Naive B cell (primary cell): ENCODE measurements around the gene EML4. TPM values are rescaled to one million over a fixed set of nuclear protein-coding genes. Genes with fewer than 3 reads are reported as not detected.
"Not testable (repeated sequence)": the region's sequence is repeated elsewhere in the genome, so short reads cannot be mapped to it uniquely, and the experiment has no call there.

Source experiments
- ATAC-seq, 2 donors: fragments of 150-1000 bp; cut with Tn5 transposase; 2 replicates each; pipeline ENCODE4 v1.10.0; 2021; ENCODE audit warnings: low read depth in 2 of 2, mild to moderate bottlenecking in 2 of 2, moderate library complexity in 2 of 2
- DNase-seq: peaks from one replicate; pipeline ENCODE4 v3.0.0; 2022
- H3K27ac Mint-ChIP-seq, 6 donors: one replicate each; pipeline ENCODE4 v1.8.0; 2020 to 2022; ENCODE audit warnings: mild to moderate bottlenecking in 6 of 6, mixed read lengths in 6 of 6, moderate library complexity in 5 of 6, inconsistent platforms in 2 of 6
- H3K27me3 Mint-ChIP-seq, 3 donors: one replicate each; pipeline ENCODE4 v1.8.0; 2021 to 2022; ENCODE audit warnings: mixed read lengths in 3 of 3, mild to moderate bottlenecking in 1 of 3
- H3K36me3 Mint-ChIP-seq, 2 donors: one replicate each; pipeline ENCODE4 v1.8.0; 2020 to 2022; ENCODE audit warnings: mixed read lengths in 2 of 2, inconsistent platforms in 1 of 2, mild to moderate bottlenecking in 1 of 2
- H3K4me1 Mint-ChIP-seq, 3 donors: one replicate each; pipeline ENCODE4 v1.8.0; 2020 to 2022; ENCODE audit warnings: mixed read lengths in 3 of 3, inconsistent platforms in 1 of 3, mild to moderate bottlenecking in 1 of 3, moderate library complexity in 1 of 3
- H3K4me3 Mint-ChIP-seq, 8 donors: one replicate each; pipeline ENCODE4 v1.8.0; 2020 to 2022; ENCODE audit warnings: mild to moderate bottlenecking in 8 of 8, mixed read lengths in 8 of 8, moderate library complexity in 8 of 8, inconsistent platforms in 2 of 8
- H3K9me3 Mint-ChIP-seq, 7 donors: one replicate each; pipeline ENCODE4 v1.8.0; 2020 to 2022; ENCODE audit warnings: mixed read lengths in 7 of 7, mild to moderate bottlenecking in 5 of 7, inconsistent platforms in 2 of 7, moderate library complexity in 1 of 7
- polyA plus RNA-seq, 6 donors: library from polyadenylated mRNA; unstranded; fragments of 300-500 nt; fragmentation: Illumina TruSeq; gene quantifications; one replicate each; pipeline ENCODE4 v1.2.3, GENCODE V29; 2021; ENCODE audit warnings: low read depth in 6 of 6

Gene EML4
- polyA plus RNA-seq, 6 donors from 2014 or later: 33.3 to 77.6 (median 62.5) TPM

DNA sequence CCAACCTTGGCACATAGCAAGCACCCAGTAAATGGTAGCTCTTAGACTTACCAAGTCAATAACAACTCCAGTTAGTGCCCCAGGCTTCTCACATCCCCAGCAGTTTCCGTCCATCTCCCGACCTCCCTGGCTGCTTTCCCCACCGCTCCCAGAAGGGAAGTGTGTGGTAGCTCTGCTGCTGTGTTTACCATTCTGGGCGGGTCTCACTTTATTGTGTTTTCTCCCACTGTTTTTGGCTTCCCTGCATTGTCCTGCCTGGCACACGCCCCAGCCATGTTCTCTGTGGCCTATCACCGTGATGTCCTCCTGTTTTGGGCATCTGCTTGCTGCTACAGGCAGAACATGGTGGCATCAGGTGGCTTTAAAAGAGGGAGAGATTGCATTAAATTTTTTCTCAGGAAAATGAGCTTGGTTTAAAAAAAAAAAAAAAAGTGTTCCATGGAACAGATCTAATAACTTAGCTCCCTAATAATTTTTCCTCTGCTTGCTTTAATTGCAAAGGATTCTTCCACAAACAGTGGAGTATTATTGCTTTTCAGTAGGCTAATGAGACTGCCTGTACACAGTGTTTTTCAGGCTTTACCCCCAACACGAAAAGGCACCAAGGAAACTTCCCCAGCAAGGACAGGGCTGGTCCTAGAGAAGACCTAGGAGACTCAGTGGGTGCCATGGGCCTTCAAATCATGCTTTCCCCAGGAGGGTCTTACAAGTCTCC lies 199.8 kb downstream of the EML4 start:
- Mint-ChIP-seq H3K4me3 (no peak overlapping the region), H3K27me3 (peaks cover 9 to 16% (median 11%) of the 10 kb centered on the region in 3 donors), H3K9me3 (no peaks in the 10 kb centered on the region), H3K4me1 (no peaks in the 10 kb centered on the region), H3K27ac (no peak overlapping the region), H3K36me3 (no peaks in the 10 kb centered on the region)
- ATAC-seq: no peak
- DNase-seq: no peak

DNA sequence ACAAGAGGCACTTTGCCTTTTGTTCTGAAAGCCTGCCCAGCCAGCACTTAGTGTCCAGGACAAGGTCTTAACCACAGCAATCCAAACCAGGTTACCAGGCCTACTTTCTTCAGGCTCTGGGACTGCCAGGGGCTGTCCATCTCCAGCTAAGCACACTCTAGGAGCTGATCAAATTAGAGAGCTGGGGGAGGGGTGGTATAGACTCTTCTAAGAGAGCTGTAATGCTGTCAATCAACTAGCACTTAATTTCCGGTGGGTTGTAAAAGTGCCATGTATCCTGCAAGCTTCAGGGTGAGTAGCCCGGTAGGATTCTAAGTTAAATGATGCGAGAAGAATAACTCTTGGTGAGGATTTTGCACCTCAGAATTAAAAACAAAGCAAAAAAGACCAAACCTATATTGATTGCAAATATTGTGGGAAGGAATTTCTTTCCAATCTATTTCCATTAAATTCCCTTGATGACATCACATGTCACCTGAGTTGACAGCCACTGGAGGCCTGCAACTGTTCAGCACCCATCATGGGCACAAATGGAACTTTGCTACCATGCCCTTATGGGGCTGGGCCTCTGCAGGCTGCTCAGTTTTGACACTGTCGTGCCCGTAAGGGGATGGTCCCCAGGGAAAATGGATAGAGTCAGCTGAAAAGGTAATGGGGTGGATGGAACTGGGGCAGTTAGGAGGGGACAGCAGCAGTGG lies 200.5 kb downstream of the EML4 start:
- Mint-ChIP-seq H3K27me3 (peaks cover 9 to 13% (median 11%) of the 10 kb centered on the region in 3 donors), H3K4me1 (no peaks in the 10 kb centered on the region), H3K9me3 (no peaks in the 10 kb centered on the region), H3K27ac (no peak overlapping the region), H3K36me3 (no peaks in the 10 kb centered on the region), H3K4me3 (peak overlapping the region in 1 of 8 donors; percentile 9)
- ATAC-seq: no peak
- DNase-seq: no peak

DNA sequence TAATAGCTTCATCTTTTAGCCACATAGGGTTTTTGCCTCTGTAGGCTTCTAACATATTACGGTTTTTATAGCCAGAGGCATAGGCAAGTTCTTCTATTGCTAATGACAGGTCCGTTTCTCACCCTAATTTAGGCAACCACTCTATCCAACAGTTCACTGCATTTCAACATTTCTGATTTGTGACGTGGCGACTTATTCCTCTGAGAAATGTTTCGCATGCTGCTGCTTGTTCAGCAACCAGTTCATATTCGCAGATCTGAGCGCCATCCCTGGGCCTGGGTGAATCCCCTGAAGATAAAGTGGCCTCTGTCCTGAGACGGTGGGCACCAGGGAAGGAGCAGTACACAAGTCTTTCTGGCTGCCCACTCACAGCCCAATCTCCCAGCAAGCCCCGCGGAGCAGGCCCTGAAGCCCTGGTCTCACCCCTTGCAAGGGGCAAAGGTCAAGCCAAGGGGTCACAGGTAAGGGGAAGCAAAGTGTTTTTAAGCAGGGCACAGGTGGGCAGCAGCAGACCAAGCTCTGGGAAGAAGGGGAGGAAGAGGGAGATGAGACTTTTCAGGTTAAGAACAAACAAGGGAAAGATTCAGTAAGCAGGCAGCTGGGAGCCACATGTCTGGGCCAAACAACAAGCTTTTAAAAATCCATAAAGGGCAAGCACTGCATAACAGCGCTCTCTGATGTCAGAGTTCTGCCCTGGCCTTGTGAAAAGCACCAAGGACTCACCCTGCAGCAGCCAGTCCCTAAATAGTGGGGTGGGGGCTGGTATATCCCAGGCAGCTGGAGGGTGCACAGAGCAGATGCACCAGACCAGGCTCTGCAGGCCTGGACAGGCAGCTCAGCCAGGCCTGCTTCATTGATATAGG lies 202.7 kb downstream of the EML4 start:
- H3K9me3 Mint-ChIP-seq: no peaks in the 10 kb centered on the region
- no peak overlapping the region for H3K4me3 Mint-ChIP-seq
- H3K36me3 Mint-ChIP-seq: no peaks in the 10 kb centered on the region
- H3K4me1 Mint-ChIP-seq: no peaks in the 10 kb centered on the region
- no peak for DNase-seq
- ATAC-seq: no peak
- H3K27ac Mint-ChIP-seq: peak overlapping the region in 1 of 6 donors; percentile 49
- peaks cover 5 to 18% (median 9%) of the 10 kb centered on the region in 3 donors for H3K27me3 Mint-ChIP-seq

DNA sequence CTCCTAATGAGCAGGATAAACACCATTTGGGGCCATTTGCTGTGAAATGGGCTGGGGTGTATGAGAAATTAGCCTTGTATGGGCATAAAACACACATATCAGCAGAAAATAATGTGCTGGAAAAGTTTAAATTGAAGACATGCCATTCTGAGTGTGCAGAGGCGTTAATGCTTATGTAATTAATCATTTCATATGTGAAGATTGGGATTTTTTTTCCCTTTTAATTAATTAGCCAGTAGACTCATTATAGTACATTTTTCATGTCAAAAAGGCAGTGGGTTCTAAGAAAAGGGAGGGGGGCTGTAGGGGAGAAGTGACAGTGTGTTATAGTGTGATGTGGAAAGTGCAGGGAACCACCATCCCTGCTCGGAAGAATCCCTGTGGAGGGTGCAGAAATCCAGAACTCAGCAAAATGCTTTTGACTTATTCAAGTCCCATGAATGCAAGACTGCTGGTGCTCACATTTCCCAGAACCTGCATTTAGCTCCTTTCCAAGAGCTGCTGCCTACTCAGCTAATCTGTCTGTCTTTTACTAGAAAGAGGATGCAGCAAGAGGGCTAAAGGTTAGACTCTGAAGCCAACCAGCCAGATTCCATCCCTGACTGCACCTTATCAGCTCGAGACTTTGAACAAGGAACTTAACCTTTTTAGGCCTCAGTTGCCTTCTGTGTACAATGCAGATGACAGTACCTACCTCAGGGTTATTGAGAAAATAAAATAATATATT lies 203.5 kb downstream of the EML4 start:
- Mint-ChIP-seq H3K27ac (no peak overlapping the region), H3K36me3 (no peaks in the 10 kb centered on the region), H3K4me3 (no peak overlapping the region), H3K4me1 (no peaks in the 10 kb centered on the region), H3K27me3 (peaks cover 4 to 12% (median 5%) of the 10 kb centered on the region in 3 donors), H3K9me3 (no peaks in the 10 kb centered on the region)
- DNase-seq (no peak), ATAC-seq (no peak)

DNA sequence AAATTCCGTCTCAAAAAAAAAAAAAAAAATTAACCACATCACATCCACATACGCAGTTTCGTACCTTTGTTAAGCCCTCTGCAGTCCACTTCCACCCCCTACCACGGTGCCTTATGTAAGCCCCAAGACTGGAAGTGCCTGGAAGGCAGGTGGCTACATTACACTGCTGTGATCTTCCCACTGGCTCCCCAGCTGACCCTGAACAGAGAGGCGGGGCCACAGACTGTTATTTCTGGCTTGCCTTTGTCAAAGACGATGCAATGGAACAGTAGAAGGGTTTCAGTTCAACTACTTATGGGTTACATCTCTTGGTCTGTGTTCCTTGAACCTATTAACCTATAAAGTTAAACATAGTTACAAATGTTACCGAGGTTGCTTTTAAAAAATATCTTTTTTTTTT lies 207.6 kb downstream of the EML4 start:
- ATAC-seq: no peak
- Mint-ChIP-seq H3K27ac (peak overlapping the region in 2 of 6 donors; percentile 54 to 76), H3K4me1 (no peaks in the 10 kb centered on the region)

DNA sequence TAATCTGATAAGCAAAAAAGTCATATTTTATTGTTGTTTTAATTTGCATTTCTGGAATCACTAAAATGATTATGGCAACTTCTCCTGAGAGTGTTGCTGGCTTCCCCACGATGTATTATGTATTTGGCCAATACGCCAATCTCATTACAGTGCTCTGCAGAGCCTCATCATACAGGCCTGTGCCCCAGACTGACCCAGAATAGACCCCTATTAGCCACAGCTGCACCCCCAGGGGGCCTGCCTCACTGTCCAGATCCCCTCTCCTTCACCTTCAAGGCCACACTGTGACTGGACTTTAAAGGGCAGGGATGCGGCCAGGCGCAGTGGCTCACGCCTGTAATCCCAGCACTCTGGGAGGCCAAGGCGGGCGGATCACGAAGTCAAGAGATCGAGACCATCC lies 209.3 kb downstream of the EML4 start:
- ATAC-seq (no peak), DNase-seq (no peak)
- Mint-ChIP-seq H3K4me3 (no peak overlapping the region), H3K9me3 (no peaks in the 10 kb centered on the region), H3K27ac (no peak overlapping the region), H3K27me3 (peaks cover 0 to 21% (median 9%) of the 10 kb centered on the region in 3 donors), H3K36me3 (no peaks in the 10 kb centered on the region), H3K4me1 (no peaks in the 10 kb centered on the region)

More for the DNA sequence above, 207.6 kb downstream of the EML4 start:
- Mint-ChIP-seq H3K36me3 (no peaks in the 10 kb centered on the region), H3K27me3 (peaks cover 0 to 16% (median 9%) of the 10 kb centered on the region in 3 donors), H3K9me3 (no peaks in the 10 kb centered on the region), H3K4me3 (no peak overlapping the region)
- no peak for DNase-seq

DNA sequence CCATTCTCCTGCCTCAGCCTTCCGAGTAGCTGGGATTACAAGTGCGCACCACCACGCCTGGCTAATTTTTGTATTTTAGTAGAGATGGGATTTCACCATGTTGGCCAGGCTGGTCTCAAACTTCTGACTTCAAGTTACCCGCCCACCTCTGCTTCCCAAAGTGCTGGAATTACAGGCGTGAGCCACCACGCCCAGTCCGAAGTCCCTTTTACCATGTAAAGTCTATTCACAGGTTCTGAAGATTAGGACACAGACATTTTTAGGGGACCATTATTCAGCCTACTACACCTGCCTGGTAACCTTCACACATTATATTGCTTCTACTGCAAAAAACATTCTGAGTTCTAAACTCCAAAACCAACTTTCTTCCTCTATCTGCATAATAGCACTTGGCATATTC lies 210.9 kb downstream of the EML4 start:
- not testable (repeated sequence) for DNase-seq, ATAC-seq, H3K4me3 Mint-ChIP-seq, H3K27ac Mint-ChIP-seq, H3K9me3 Mint-ChIP-seq, H3K36me3 Mint-ChIP-seq, H3K4me1 Mint-ChIP-seq
- H3K27me3 Mint-ChIP-seq: peaks cover 2 to 23% (median 9%) of the 10 kb centered on the region in 3 donors

DNA sequence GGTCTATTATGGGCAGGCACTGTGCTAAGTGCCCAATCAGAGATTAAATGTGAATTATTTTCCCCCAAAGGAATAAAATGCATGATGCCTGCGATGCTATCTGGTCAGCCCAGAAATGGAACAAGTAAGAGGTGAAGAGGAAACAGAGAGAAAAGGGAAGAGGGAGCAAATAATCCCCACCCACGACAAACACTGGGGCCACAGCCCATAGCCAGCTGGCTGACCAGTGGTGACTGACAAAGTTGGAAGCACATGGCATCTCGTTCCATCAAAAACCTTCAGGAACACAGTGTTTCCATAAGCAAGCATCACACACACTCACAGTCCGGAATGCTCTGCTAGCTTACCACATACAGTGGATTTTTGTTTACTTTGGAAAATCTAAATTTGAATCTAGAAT lies 213.0 kb downstream of the EML4 start:
- DNase-seq (no peak), ATAC-seq (no peak)
- Mint-ChIP-seq H3K4me1 (no peaks in the 10 kb centered on the region), H3K36me3 (no peaks in the 10 kb centered on the region), H3K27ac (no peak overlapping the region), H3K9me3 (no peaks in the 10 kb centered on the region), H3K27me3 (peaks cover 5 to 20% (median 6%) of the 10 kb centered on the region in 3 donors), H3K4me3 (no peak overlapping the region)

Other genes starting within 250 kb of the EML4 start
- gene PKDCC, start 121.3 kb upstream of the EML4 start, polyA plus RNA-seq: not detected
- gene COX7A2L, start 191.9 kb downstream of the EML4 start, polyA plus RNA-seq: 100 to 1,000 TPM; 120 to 219 (median 138) TPM